ENCODE measurements around the gene TULP4. TPM values are rescaled to one million over a fixed set of nuclear protein-coding genes. Genes with fewer than 3 reads are reported as not detected.
"Not testable (repeated sequence)": the region's sequence is repeated elsewhere in the genome, so short reads cannot be mapped to it uniquely, and the experiment has no call there.

The TULP4 gene
- total and polyA plus RNA-seq, 2 experiments from 2014 or later: 20.0 to 118 TPM

DNA sequence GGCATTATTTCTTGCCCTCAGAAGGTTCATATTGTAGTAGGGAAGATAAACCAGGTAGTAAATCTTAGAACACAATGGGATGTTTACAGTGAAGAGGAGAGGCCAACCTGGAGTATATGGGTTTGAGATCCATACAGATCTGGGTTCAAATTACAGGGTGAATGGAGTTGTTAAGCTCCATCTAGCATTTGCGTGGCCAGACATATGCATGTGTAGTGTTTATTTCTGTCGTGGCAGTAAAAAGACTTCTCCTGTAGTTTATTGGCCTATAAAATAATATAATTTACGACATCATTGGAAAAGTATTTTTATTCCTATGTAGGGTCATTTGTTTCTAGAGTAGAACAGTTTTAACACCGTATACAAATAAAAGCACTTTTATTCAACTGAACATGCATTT lies 25.2 kb upstream of the TULP4 start:
- Histone ChIP-seq H3K4me1 (ENCODE audit: low read depth) (peaks cover 14% of the 10 kb centered on the region), H3K4me3 (no peak overlapping the region), H3K27me3 (no peaks in the 10 kb centered on the region), H3K9me3 (ENCODE audit: low read depth) (no peaks in the 10 kb centered on the region), H3K36me3 (no peaks in the 10 kb centered on the region), H3K27ac (no peak overlapping the region)
- DNase-seq (ENCODE audit: low read depth in 1 of 2, low spot score in 1 of 2): no peak
- TF ChIP-seq, protein P1, sequence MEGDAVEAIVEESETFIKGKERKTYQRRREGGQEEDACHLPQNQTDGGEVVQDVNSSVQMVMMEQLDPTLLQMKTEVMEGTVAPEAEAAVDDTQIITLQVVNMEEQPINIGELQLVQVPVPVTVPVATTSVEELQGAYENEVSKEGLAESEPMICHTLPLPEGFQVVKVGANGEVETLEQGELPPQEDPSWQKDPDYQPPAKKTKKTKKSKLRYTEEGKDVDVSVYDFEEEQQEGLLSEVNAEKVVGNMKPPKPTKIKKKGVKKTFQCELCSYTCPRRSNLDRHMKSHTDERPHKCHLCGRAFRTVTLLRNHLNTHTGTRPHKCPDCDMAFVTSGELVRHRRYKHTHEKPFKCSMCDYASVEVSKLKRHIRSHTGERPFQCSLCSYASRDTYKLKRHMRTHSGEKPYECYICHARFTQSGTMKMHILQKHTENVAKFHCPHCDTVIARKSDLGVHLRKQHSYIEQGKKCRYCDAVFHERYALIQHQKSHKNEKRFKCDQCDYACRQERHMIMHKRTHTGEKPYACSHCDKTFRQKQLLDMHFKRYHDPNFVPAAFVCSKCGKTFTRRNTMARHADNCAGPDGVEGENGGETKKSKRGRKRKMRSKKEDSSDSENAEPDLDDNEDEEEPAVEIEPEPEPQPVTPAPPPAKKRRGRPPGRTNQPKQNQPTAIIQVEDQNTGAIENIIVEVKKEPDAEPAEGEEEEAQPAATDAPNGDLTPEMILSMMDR (IDR thresholded peaks at IDR 0.05; ENCODE audit: low read depth, low read length): no peak

DNA sequence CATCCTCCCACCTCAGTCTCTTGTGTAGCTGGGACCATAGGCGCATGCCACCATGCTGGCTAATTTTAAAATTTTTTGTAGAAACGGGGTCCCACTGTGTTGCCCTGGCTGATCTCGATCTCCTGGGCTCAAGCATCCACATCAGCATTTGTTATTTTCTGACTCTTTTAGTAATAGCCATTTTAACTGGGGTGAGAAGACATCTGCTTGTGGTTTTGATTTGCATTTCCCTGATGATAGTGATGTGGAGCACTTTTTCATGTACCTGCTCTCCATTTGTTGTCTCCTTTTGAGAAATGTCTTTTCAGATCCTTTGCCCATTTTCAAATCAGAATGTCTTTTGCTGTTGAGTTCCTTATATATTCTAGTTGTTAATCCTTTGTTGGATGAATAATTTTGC lies 22.2 kb upstream of the TULP4 start:
- no peaks in the 10 kb centered on the region for H3K27me3 ChIP-seq
- DNase-seq (ENCODE audit: low read depth in 1 of 2, low spot score in 1 of 2): no peak
- no peaks in the 10 kb centered on the region for H3K36me3 ChIP-seq
- H3K4me1 ChIP-seq (ENCODE audit: low read depth): peaks cover 3% of the 10 kb centered on the region
- TF ChIP-seq, protein P1 (IDR thresholded peaks at IDR 0.05; ENCODE audit: low read depth, low read length): no peak
- no peak overlapping the region for H3K4me3 ChIP-seq
- no peak overlapping the region for H3K27ac ChIP-seq
- no peaks in the 10 kb centered on the region for H3K9me3 ChIP-seq (ENCODE audit: low read depth)

DNA sequence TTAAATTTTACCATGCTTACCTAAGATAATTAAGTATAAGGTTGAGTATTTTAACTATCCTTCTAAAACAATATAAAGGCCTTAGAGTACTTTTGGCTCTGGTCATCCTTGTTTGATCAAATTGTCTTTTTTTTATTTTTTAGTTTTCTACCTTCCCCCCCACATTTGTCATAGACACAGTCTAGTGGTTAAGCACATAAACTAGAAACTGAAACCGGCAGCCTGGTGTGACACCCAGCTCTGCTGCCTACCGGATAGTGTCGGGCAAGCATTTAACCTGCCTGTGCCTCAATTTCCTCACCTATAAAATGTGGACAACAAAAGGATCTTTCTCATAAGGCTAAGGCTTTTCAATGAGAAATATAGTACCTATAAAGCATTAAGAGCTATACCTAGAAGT lies 21.6 kb upstream of the TULP4 start:
- Histone ChIP-seq H3K27me3 (no peaks in the 10 kb centered on the region), H3K9me3 (ENCODE audit: low read depth) (no peaks in the 10 kb centered on the region), H3K4me1 (ENCODE audit: low read depth) (peaks cover 3% of the 10 kb centered on the region), H3K27ac (no peak overlapping the region), H3K36me3 (no peaks in the 10 kb centered on the region), H3K4me3 (no peak overlapping the region)
- no peak for DNase-seq (ENCODE audit: low read depth in 1 of 2, low spot score in 1 of 2)
- TF ChIP-seq, protein P1 (IDR thresholded peaks at IDR 0.05; ENCODE audit: low read depth, low read length): no peak

DNA sequence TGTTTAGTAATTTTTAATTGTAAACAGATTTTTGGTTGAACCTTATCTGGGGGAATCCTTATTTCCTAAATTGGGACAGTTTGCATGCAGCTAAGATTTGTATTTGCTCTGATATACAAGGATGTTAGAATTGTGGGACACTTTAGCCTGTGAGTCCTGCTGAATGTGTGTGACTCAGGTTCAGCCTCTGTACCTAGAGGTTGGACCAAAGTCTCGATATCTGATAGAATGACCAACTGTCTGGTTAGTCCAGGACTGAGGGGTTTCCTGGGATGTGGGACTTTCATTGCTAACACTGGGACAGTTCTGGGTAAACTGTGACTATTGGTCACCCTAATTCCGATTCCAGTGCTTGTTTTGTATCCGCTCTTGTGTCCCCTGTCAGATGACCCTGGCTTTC lies 20.2 kb upstream of the TULP4 start:
- Histone ChIP-seq H3K27ac (no peak overlapping the region), H3K4me3 (no peak overlapping the region), H3K27me3 (no peaks in the 10 kb centered on the region), H3K36me3 (no peaks in the 10 kb centered on the region), H3K4me1 (ENCODE audit: low read depth) (no peaks in the 10 kb centered on the region), H3K9me3 (ENCODE audit: low read depth) (no peaks in the 10 kb centered on the region)
- TF ChIP-seq, protein P1 (IDR thresholded peaks at IDR 0.05; ENCODE audit: low read depth, low read length): no peak
- no peak for DNase-seq (ENCODE audit: low read depth in 1 of 2, low spot score in 1 of 2)

DNA sequence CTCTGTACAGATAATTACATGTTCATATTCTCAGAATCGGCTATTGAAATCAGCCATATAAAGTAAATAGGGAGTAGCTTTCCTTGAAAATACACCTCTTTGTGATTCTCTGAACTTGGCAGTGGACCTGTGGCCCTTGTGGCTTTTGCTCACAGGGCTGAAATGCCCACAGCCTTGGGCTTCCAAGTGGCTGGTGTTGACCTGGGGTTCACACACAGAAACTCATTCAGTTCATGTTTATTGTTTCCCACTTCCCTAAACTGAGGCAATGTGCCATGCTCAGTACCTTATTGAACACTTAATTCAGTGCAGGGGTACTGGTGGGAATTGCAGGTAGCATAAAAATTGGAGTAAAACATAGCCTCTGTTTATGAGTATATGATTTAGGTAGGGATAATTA lies 19.1 kb upstream of the TULP4 start:
- H3K4me3 ChIP-seq: no peak overlapping the region
- H3K9me3 ChIP-seq (ENCODE audit: low read depth): no peaks in the 10 kb centered on the region
- H3K27me3 ChIP-seq: no peaks in the 10 kb centered on the region
- H3K4me1 ChIP-seq (ENCODE audit: low read depth): no peaks in the 10 kb centered on the region
- DNase-seq (ENCODE audit: low read depth in 1 of 2, low spot score in 1 of 2): no peak
- TF ChIP-seq, protein P1 (IDR thresholded peaks at IDR 0.05; ENCODE audit: low read depth, low read length): no peak
- no peaks in the 10 kb centered on the region for H3K36me3 ChIP-seq
- H3K27ac ChIP-seq: no peak overlapping the region

DNA sequence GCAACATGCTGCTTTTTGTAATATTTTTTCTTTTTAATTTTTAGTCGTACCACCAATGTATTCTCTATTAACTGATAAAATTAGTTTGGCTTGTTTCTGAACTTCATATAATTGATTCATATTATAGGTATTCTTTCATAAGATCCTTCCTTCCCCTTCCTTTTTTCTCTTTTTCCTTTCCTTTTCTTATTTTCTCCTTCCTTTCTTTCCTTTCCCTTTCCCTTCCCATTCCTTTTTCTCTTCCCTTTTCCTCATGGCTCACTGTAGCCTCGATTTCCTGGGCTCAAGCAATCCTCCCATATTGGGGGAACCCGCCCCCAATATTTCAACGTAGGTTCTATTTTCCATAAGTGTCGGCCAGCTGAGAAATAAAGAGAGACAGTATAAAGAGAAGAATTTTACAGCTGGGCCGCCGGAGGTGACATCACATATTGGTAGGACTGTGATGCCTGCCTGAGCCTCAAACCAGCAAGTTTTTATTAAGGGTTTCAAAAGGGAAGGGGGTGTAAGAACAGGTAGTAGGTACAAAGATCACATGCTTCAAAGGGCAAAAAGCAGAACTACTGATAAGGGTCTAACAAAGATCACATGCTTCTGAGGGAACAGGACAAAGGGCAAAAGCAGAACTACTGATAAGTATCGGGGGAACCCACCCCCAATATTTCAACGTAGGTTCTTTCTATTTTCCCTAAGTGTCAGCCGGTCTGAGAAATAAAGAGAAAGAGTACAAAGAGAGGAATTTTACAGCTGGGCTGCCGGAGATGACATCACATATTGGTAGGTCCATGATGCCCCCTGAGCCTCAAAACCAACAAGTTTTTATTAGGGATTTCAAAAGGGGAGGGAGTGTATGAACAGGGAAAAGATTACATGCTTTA lies 16.1 kb upstream of the TULP4 start:
- not testable (repeated sequence) for H3K4me1 ChIP-seq (ENCODE audit: low read depth); H3K36me3 ChIP-seq; H3K27me3 ChIP-seq; H3K27ac ChIP-seq; DNase-seq (ENCODE audit: low read depth in 1 of 2, low spot score in 1 of 2); H3K4me3 ChIP-seq; H3K9me3 ChIP-seq (ENCODE audit: low read depth)

DNA sequence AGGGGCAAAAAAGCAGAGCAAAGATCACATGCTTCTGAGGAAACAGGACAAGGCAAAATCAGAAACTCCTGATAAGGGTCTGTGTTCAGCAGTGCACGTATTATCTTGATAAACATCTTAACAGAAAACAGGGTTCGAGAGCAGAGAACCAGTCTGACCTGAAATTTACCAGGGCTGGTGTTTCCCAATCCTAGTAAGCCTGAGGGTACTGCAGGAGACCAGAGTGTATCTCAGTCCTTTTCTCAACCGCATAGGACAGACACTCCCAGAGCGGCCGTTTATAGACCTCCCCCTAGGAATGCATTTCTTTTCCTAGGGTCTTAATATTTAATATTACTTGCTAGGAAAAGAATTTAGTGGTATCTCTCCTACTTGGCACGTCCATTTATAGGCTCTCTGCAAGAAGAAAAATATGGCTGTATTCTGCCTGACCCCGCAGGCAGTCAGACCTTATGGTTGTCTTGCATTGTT lies 15.4 kb upstream of the TULP4 start:
- H3K27ac ChIP-seq; H3K27me3 ChIP-seq; H3K4me1 ChIP-seq (ENCODE audit: low read depth); H3K36me3 ChIP-seq; H3K9me3 ChIP-seq (ENCODE audit: low read depth); H3K4me3 ChIP-seq; DNase-seq (ENCODE audit: low read depth in 1 of 2, low spot score in 1 of 2): not testable (repeated sequence)

DNA sequence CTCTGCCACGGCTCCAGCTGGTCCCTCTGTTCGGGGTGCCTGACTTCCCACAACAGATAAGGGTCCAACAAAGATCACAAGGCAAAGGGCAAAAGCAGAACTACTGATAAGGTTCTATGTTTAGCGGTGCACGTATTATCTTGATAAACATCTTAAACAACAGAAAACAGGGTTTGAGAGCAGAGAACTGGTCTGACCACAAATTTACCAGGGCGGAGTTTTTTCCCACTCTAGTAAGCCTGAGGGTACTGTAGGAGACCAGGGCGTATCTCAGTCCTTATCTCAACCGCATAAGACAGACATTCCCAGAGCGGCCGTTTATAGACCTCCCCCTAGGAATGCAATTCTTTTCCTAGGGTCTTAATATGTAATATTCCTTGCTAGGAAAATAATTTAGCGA lies 14.6 kb upstream of the TULP4 start:
- H3K9me3 ChIP-seq (ENCODE audit: low read depth); H3K4me3 ChIP-seq; H3K36me3 ChIP-seq; DNase-seq (ENCODE audit: low read depth in 1 of 2, low spot score in 1 of 2); H3K4me1 ChIP-seq (ENCODE audit: low read depth); H3K27ac ChIP-seq; H3K27me3 ChIP-seq: not testable (repeated sequence)

Data from cardiac muscle cell (in vitro differentiated cells and primary cell).